Memory B cell (primary cell): ENCODE measurements around the gene ATP5F1D.

ENCODE experiments used
- ATAC-seq: fragments of 150-1000 bp; cut with Tn5 transposase; 2 replicates; pipeline ENCODE4 v1.10.0; 2021; ENCODE audit warnings: low read depth, mild to moderate bottlenecking, moderate library complexity
- DNase-seq, 2 donors: peaks; one replicate each; pipeline ENCODE4 v3.0.0; 2022; ENCODE audit warnings: low spot score in 2 of 2
- H3K27ac Mint-ChIP-seq: one replicate; pipeline ENCODE4 v1.8.0; 2022; ENCODE audit warnings: mild to moderate bottlenecking, moderate library complexity, mixed read lengths
- H3K27me3 Mint-ChIP-seq: one replicate; pipeline ENCODE4 v1.8.0; 2022; ENCODE audit warnings: mixed read lengths
- H3K36me3 Mint-ChIP-seq: one replicate; pipeline ENCODE4 v1.8.0; 2022; ENCODE audit warnings: mild to moderate bottlenecking, mixed read lengths
- H3K4me1 Mint-ChIP-seq: one replicate; pipeline ENCODE4 v1.8.0; 2022; ENCODE audit warnings: mixed read lengths
- H3K4me3 Mint-ChIP-seq: one replicate; pipeline ENCODE4 v1.8.0; 2022; ENCODE audit warnings: mild to moderate bottlenecking, moderate library complexity, mixed read lengths
- H3K9me3 Mint-ChIP-seq: one replicate; pipeline ENCODE4 v1.8.0; 2022; ENCODE audit warnings: mixed read lengths

Gene ATP5F1D

DNA sequence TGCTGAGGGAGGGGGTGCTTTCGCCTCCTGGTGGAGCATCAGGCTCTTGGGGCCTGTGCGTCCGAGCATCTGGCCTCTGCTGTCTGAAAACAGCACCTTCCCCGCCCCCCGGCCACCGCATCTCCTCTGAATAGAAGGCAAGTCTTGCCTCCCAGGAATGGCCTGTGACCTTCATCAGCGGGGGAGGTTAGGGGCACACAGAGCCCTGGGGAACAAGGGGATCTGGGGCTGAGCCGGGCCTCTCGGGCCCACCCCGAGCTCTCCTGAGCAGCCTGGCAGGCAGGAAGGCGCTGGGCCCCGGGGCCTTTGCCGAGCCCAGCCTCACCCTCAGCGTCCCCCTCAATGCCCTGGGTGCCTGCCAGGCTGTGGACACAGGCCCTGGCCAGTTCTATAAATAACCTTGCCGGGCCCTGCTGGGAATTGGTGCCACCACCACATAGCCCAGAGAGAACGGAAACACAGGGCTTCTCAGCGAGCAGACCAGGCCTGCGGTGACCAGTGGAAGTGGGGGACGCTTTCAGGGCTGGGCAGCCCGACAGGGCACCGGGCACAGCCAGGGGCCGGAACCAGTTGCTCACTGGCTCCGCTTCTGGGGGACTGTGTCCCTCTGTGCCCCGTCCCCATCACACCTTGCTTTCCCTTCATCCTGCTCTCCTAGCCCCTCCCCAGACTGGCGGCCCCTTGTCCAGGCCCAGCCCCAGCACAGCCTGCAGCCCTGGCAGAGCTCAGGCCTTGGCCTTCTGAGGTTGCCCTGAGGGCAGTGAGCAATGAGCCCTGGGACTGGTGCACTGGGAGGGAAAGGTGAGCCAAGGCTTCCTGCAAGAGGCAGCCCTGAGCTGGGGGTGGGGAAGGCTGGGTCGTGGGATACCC lies 26.5 kb upstream of the ATP5F1D start:
- H3K4me1 Mint-ChIP-seq, result peaks cover 14% of the 10 kb centered on the region
- DNase-seq (no peak), ATAC-seq (no peak)
- H3K27ac Mint-ChIP-seq, result no peak overlapping the region
- H3K36me3 Mint-ChIP-seq, result peaks cover 9% of the 10 kb centered on the region
- no peak overlapping the region for H3K4me3 Mint-ChIP-seq
- no peaks in the 10 kb centered on the region for H3K9me3 Mint-ChIP-seq
- no peaks in the 10 kb centered on the region for H3K27me3 Mint-ChIP-seq

- peaks cover 14% of the 10 kb centered on the region for H3K4me1 Mint-ChIP-seq
- DNase-seq (no peak), ATAC-seq (no peak)
- no peak overlapping the region for H3K4me3 Mint-ChIP-seq
- H3K27me3 Mint-ChIP-seq, result no peaks in the 10 kb centered on the region
- H3K9me3 Mint-ChIP-seq, result no peaks in the 10 kb centered on the region
- no peak overlapping the region for H3K27ac Mint-ChIP-seq
- peaks cover 4% of the 10 kb centered on the region for H3K36me3 Mint-ChIP-seq
Measured at GRCh38 chr19:1216756-1217155, 24.8 kb upstream of the ATP5F1D start.

GRCh38 chr19:1217366-1217765 lies 24.2 kb upstream of the ATP5F1D start:
- Mint-ChIP-seq H3K9me3 (no peaks in the 10 kb centered on the region), H3K4me3 (no peak overlapping the region), H3K27me3 (no peaks in the 10 kb centered on the region), H3K27ac (no peak overlapping the region), H3K36me3 (peaks cover 4% of the 10 kb centered on the region), H3K4me1 (peaks cover 14% of the 10 kb centered on the region)
- ATAC-seq, result no peak
- DNase-seq, result no peak

DNA sequence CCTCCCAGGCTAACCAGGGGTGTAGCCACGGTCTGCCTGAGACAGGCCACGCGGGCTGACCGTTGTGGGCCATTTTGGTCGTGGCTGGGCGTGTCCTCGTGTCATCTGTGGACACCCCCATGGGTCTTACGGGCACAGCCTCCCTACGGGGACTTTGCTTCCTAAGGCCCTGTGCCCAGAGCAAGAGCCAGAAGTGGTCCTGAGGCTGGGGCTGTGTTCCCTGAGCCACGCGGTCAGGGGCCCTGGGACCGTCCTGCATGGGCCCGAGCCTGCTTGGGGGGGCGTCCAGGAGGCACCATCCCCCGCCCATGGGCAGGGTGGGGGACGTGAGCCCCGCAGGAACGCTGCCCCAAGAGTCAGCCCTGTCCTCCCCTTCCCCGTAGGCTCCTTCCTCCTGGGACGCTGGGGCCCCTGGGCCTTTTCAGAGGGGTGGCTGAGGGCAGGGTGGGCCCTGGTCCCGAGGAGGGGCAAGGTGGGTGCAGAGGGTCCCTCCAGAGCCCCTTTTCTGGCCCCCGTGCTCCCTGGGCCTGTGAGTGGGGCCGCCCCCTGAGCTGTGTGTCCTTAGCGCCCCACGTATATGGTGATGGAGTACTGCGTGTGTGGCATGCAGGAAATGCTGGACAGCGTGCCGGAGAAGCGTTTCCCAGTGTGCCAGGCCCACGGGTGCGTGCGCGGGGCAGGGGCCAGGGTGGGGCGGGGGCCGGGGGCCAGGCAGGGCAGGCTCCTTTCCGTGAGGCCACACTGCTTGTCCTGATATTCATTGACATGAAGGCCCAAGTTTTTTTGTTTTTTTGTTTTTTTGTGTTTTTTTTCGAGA lies 22.6 kb upstream of the ATP5F1D start:
- Mint-ChIP-seq H3K27me3 (no peaks in the 10 kb centered on the region), H3K4me3 (no peak overlapping the region), H3K4me1 (peaks cover 6% of the 10 kb centered on the region), H3K27ac (no peak overlapping the region), H3K9me3 (no peaks in the 10 kb centered on the region), H3K36me3 (no peaks in the 10 kb centered on the region)
- ATAC-seq (no peak), DNase-seq (no peak)

DNA sequence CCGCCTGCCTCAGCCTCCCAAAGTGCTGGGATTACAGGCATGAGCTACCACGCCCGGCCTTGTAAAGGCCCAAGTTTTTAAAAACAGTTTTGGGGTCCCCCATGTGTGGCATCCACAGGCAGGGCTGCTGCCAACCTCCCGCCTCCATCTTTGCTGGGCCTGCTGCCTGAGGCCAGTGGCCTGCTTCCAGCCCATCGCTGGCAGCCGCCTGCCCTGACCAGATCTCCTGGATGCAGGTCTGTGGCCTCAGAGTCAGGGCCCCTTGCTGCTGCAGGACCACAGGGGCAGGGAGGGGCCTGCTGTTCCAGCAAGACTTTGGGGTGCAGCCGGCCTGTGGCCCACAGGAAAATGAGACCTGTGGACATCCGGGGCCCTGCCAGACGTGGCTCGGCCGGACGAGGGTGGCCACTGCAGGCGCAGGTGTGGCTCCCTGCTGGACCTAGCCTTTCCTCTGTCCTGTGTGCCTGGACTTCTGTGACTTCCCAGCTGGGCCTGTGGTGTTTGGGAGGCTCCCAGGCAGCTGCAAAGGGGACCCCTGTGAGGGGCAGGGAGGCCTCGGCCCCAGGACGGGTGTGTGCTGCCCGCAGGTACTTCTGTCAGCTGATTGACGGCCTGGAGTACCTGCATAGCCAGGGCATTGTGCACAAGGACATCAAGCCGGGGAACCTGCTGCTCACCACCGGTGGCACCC lies 21.6 kb upstream of the ATP5F1D start:
- no peaks in the 10 kb centered on the region for H3K27me3 Mint-ChIP-seq
- H3K27ac Mint-ChIP-seq, result no peak overlapping the region
- peaks cover 2% of the 10 kb centered on the region for H3K4me1 Mint-ChIP-seq
- ATAC-seq (no peak), DNase-seq (no peak)
- no peak overlapping the region for H3K4me3 Mint-ChIP-seq
- H3K36me3 Mint-ChIP-seq, result no peaks in the 10 kb centered on the region
- H3K9me3 Mint-ChIP-seq, result no peaks in the 10 kb centered on the region

GRCh38 chr19:1220477-1220930 lies 21.0 kb upstream of the ATP5F1D start:
- Mint-ChIP-seq H3K36me3 (no peaks in the 10 kb centered on the region), H3K27me3 (no peaks in the 10 kb centered on the region), H3K27ac (no peak overlapping the region), H3K9me3 (no peaks in the 10 kb centered on the region), H3K4me1 (peaks cover 2% of the 10 kb centered on the region), H3K4me3 (no peak overlapping the region)
- DNase-seq (no peak), ATAC-seq (no peak)

- Mint-ChIP-seq H3K4me1 (no peaks in the 10 kb centered on the region), H3K9me3 (no peaks in the 10 kb centered on the region), H3K4me3 (no peak overlapping the region), H3K27me3 (no peaks in the 10 kb centered on the region), H3K27ac (no peak overlapping the region), H3K36me3 (no peaks in the 10 kb centered on the region)
- DNase-seq (no peak), ATAC-seq (no peak)
Measured at GRCh38 chr19:1220976-1221903, 20.3 kb upstream of the ATP5F1D start.

- no peaks in the 10 kb centered on the region for H3K27me3 Mint-ChIP-seq
- H3K9me3 Mint-ChIP-seq, result no peaks in the 10 kb centered on the region
- ATAC-seq (no peak), DNase-seq (no peak)
- no peaks in the 10 kb centered on the region for H3K36me3 Mint-ChIP-seq
- no peak overlapping the region for H3K4me3 Mint-ChIP-seq
- H3K4me1 Mint-ChIP-seq, result no peaks in the 10 kb centered on the region
- H3K27ac Mint-ChIP-seq, result no peak overlapping the region
Measured at GRCh38 chr19:1221904-1222255, 19.7 kb upstream of the ATP5F1D start.

DNA sequence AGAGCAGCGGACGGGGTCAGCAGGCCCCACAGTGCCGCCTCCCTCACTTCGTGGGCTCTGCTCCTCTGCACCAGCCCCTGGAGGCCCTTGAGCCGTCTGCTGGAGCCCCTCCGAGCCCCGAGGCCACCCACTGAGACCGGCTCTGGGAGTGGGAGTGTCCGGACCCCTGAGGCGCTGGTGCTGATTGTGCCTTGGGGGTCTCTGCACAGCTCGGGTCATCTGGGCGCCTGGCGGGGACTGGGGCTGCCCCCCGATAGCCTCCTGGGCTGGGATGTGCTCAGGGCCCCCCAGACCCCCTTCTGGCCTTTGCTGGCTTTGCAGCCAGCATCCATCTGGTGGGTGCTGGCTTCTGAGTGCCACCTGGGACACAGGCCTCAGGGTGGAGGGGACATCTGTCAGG lies 19.2 kb upstream of the ATP5F1D start:
- ATAC-seq (peak; percentile 27), DNase-seq (no peak)
- Mint-ChIP-seq H3K27ac (no peak overlapping the region), H3K9me3 (no peaks in the 10 kb centered on the region), H3K36me3 (no peaks in the 10 kb centered on the region), H3K4me3 (no peak overlapping the region), H3K27me3 (no peaks in the 10 kb centered on the region), H3K4me1 (no peaks in the 10 kb centered on the region)

- no peak overlapping the region for H3K27ac Mint-ChIP-seq
- peak; percentile 63 for ATAC-seq
- no peak overlapping the region for H3K4me3 Mint-ChIP-seq
- H3K27me3 Mint-ChIP-seq, result no peaks in the 10 kb centered on the region
- peaks cover 3% of the 10 kb centered on the region for H3K36me3 Mint-ChIP-seq
- no peaks in the 10 kb centered on the region for H3K4me1 Mint-ChIP-seq
- H3K9me3 Mint-ChIP-seq, result no peaks in the 10 kb centered on the region
- DNase-seq, result no peak
Measured at GRCh38 chr19:1223018-1223855, 18.3 kb upstream of the ATP5F1D start.

DNA sequence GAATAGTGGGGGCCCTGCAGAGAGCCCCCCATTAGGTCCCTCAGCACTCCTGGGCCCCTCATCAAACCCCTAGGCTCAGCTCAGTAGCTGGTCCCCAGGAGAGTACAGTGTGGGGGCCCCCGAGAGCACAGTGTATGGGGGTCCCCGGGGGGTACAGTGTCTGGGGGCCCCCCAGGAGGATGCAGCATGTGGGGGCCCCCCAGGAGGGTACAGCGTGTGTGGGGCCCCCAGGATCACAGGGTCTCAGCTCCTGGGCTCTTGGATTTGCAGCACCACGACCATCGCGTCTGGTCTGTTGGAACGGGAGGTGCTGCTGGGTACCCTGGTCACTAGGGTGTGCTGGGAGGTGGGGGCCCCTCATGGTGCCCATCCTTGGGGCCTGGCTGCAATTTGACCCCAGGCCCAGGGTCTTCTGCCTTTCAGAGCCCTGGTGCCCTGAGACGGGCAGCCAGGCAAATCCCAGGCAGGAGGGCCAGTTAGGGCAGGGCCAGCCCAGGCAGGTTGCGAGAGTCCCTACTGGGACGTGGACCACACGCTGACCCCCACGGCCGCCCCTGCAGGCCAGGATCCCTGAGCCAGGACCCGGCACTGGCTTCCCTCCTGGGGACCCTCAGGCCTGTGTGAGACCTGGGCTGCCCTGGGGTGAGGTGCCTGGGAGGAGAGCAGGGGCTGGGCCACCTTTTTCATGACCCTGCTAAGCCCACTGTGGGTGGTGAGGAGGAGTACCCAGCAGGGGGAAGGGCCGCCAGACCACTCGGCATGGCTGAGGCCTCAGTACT lies 17.3 kb upstream of the ATP5F1D start:
- DNase-seq, result no peak
- Mint-ChIP-seq H3K27me3 (no peaks in the 10 kb centered on the region), H3K4me1 (no peaks in the 10 kb centered on the region), H3K9me3 (no peaks in the 10 kb centered on the region), H3K27ac (no peak overlapping the region), H3K36me3 (peaks cover 3% of the 10 kb centered on the region), H3K4me3 (no peak overlapping the region)
- ATAC-seq, result no peak

GRCh38 chr19:1224847-1225246 lies 16.7 kb upstream of the ATP5F1D start:
- DNase-seq (no peak), ATAC-seq (no peak)
- H3K27ac Mint-ChIP-seq, result no peak overlapping the region
- no peak overlapping the region for H3K4me3 Mint-ChIP-seq
- H3K36me3 Mint-ChIP-seq, result peaks cover 3% of the 10 kb centered on the region
- no peaks in the 10 kb centered on the region for H3K27me3 Mint-ChIP-seq
- no peaks in the 10 kb centered on the region for H3K9me3 Mint-ChIP-seq
- no peaks in the 10 kb centered on the region for H3K4me1 Mint-ChIP-seq
